ENCODE measurements around the gene AP5Z1.

AP5Z1 gene

DNA sequence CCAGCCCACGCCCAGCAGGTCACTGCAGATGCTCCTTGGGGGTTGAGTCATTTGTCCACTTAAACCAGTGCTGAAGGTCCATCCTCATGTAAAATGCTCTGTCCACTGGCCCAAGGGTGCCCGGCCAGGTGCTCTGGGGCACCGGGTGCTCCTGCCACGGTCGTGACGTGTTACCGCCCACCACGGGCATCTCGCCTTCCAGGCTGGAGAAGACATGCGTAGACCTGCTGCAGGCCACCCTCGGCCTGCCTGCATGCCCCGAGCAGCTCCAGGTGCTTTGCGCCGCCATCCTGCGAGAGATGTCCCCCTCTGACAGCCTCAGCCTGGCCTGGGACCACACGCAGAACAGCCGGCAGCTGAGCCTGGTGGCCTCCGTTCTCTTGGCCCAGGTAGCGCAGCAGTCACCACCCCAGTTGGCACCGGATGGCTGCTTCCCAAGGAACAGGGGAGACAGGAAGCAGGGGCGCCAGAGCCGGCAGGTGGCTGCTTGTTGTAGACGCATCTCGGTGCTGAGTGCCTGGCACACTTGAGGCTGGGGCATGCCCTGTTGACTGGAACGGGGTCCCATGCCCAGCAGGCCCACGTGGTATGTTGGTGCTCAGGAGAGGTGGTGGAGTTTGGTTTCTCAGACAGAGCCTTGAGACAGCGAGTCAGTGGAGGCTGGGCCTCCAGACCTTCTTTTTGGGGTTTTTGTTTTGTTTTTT, 6.1 kb downstream of the AP5Z1 start:
- peaks cover 46% of the 10 kb centered on the region for H3K36me3 Mint-ChIP-seq (ENCODE audit: insufficient read depth)
- H3K27ac Mint-ChIP-seq = no peak overlapping the region
- no peaks in the 10 kb centered on the region for H3K9me3 Mint-ChIP-seq
- no peak for ATAC-seq (replicated peaks)
- no peak for DNase-seq
- H3K4me3 Mint-ChIP-seq = no peak overlapping the region
- H3K27me3 Mint-ChIP-seq = no peaks in the 10 kb centered on the region
- H3K4me1 Mint-ChIP-seq (ENCODE audit: low read depth in 2 of 2) = peaks cover 14 to 16% of the 10 kb centered on the region in 2 donors

DNA sequence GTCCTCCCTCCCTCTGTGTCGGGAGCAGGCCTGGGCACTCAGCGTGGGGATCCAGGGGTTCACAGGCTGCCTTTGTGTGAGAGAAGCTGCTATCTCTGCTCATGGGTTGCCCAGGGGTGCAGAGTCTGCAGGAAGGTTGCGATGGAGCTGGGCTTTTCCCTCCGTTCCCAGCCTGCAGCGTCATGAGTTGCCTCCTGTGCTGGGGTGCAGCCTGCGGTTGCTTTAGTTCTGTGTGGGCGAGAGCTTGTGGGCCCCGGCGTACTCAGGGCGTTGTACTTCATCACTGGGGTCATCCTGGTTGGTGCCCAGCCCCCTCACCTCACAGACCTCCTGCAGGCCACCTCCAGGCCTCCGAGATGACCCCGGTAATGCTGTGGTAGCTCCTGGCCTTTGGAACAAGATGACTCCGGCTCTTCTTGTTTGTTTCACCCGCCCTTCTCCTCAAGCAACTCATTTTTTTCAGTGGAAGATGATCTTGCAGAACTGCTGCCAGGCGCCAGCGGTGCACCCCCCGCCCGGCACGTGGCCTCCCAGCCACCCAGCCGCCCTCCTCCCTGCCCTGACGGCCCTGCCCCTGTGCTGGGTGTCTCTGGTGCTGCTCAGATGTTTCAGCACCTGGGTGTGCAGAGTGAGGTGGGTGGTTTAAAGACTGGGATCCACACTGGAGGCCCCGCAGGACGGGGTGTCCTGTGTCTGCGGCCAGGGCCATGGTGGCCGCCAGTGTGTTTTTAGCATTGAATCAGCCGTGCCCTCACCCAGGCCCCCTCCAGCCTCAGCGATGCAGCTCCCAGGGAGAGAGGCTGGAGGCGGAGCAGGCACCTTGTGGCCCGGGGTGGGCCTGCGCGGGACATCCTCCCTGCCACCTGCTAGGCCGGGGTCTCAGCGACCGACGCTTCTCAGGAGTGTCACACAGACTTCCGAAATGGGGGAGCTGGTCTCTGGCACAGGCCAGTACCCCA, 7.2 kb downstream of the AP5Z1 start:
- no peak for ATAC-seq (replicated peaks)
- Mint-ChIP-seq H3K36me3 (ENCODE audit: insufficient read depth) (peaks cover 39% of the 10 kb centered on the region), H3K27ac (no peak overlapping the region), H3K4me1 (ENCODE audit: low read depth in 2 of 2) (peaks cover 8 to 9% of the 10 kb centered on the region in 2 donors), H3K27me3 (no peaks in the 10 kb centered on the region), H3K9me3 (no peaks in the 10 kb centered on the region), H3K4me3 (no peak overlapping the region)
- DNase-seq = no peak

DNA sequence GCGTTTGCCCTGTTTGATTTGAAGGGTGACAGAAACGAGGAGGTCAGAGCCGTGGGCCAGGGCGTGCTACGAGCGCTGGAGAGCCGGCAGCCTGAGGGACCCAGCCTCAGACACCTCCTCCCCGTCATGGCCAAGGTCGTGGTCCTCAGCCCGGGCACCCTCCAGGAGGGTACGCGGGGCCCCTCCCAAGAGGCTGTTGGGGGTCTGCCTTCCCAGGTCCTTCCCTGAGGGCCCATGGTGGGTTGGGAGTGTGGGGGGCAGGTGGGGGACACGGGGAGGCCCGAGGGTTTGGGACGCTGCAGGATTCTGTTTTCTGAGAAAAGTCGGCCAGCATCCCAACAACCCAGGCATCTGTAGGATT, 7.8 kb downstream of the AP5Z1 start:
- no peak for DNase-seq
- Mint-ChIP-seq H3K36me3 (ENCODE audit: insufficient read depth) (peaks cover 43% of the 10 kb centered on the region), H3K27ac (no peak overlapping the region), H3K9me3 (no peaks in the 10 kb centered on the region), H3K4me1 (ENCODE audit: low read depth in 2 of 2) (peaks cover 2 to 3% of the 10 kb centered on the region in 2 donors), H3K4me3 (no peak overlapping the region), H3K27me3 (no peaks in the 10 kb centered on the region)
- no peak for ATAC-seq (replicated peaks)

DNA sequence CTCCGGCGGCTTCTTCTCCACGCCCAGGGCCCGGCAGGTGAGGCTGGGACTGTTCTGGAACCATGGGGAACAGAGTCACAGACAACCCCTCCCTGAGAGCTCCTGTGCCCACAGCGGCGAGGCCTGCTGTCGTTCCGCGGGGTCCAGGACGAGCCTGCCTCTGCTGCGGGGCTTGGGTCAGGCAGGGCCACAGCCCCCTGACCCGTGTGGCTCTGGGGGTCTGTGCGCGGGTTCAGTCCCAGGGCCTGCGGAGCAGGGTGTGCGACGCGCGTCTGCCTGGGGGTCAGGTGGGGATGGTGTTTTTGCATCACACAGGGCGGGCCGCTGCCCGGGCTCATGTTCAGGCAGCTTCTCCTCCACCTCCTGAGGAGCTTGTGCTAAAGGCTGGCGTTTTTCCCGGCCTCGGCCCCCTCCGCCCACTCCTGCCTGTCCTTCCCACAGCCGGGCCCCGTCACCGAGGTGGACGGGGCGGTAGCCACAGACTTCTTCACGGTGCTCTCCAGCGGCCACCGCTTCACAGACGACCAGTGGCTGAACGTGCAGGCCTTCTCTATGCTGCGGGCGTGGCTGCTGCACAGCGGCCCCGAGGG, 8.4 kb downstream of the AP5Z1 start:
- peaks cover 0 to 3% of the 10 kb centered on the region in 2 donors for H3K4me1 Mint-ChIP-seq (ENCODE audit: low read depth in 2 of 2)
- no peak overlapping the region for H3K27ac Mint-ChIP-seq
- no peak for ATAC-seq (replicated peaks)
- H3K36me3 Mint-ChIP-seq (ENCODE audit: insufficient read depth) = peaks cover 47% of the 10 kb centered on the region
- no peak for DNase-seq
- no peaks in the 10 kb centered on the region for H3K27me3 Mint-ChIP-seq
- no peak overlapping the region for H3K4me3 Mint-ChIP-seq
- H3K9me3 Mint-ChIP-seq = no peaks in the 10 kb centered on the region

DNA sequence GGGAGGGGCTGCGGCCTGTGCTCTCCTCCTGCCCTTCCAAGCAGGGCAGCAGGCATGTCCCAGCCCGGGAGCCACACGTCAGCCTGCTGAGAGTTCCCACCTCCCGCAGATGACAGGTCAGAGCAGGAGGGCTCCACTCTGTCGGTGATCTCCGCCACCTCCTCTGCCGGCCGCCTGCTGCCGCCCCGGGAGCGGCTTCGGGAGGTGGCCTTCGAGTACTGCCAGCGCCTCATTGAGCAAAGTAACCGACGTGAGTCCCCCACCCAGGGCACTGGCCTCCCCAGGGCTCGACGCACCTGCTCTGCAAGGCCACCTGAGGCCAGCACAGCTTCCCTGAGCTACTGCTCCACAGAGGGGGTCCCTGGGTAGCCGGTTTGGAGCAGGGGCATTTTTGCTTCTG, 9.4 kb downstream of the AP5Z1 start:
- Mint-ChIP-seq H3K27me3 (no peaks in the 10 kb centered on the region), H3K4me3 (no peak overlapping the region), H3K9me3 (no peaks in the 10 kb centered on the region), H3K4me1 (ENCODE audit: low read depth in 2 of 2) (peaks cover 0 to 3% of the 10 kb centered on the region in 2 donors), H3K36me3 (ENCODE audit: insufficient read depth) (peaks cover 51% of the 10 kb centered on the region), H3K27ac (peak overlapping the region in 1 of 2 donors; percentile 8)
- ATAC-seq (replicated peaks) (no peak), DNase-seq (no peak)

DNA sequence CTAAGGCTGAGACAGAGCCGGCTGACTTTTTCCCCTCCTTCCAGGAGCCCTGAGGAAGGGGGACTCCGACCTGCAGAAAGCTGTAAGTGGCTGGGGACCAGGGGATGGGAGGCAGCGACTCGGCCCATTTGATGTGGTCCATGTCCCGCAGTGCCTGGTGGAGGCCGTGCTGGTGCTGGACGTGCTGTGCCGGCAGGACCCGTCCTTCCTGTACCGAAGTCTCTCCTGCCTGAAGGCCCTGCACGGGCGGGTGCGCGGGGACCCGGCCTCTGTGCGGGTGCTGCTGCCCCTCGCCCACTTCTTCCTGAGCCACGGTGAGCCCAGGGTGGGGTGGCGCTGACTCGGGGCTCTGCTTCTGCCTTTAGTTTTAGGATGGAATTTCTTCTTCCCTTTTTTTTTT, 9.9 kb downstream of the AP5Z1 start:
- no peak overlapping the region for H3K27ac Mint-ChIP-seq
- H3K4me3 Mint-ChIP-seq = no peak overlapping the region
- peaks cover 56% of the 10 kb centered on the region for H3K36me3 Mint-ChIP-seq (ENCODE audit: insufficient read depth)
- H3K27me3 Mint-ChIP-seq = no peaks in the 10 kb centered on the region
- ATAC-seq (replicated peaks) (no peak), DNase-seq (no peak)
- H3K4me1 Mint-ChIP-seq (ENCODE audit: low read depth in 2 of 2) = peaks cover 0 to 5% of the 10 kb centered on the region in 2 donors
- no peaks in the 10 kb centered on the region for H3K9me3 Mint-ChIP-seq

DNA sequence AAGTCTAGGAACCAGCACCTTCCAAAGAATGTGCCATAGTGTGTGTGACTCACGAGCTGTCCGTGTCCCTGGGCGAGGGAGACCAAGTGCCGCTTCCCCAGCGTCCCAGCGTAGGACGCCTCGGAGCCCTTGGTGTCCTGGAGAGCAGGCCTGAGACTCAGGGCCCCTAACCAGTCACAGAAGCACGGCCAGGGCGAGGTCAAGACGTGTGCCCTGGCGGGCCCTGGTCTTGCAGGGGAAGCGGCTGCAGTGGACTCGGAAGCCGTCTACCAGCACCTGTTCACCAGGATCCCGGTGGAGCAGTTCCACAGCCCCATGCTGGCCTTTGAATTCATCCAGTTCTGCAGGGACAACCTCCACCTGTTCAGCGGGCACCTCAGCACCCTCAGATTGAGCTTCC, 10.6 kb downstream of the AP5Z1 start:
- H3K4me3 Mint-ChIP-seq = no peak overlapping the region
- peak overlapping the region in 1 of 2 donors; percentile 20 for H3K27ac Mint-ChIP-seq
- ATAC-seq (replicated peaks) = no peak
- no peaks in the 10 kb centered on the region for H3K9me3 Mint-ChIP-seq
- peaks cover 0 to 5% of the 10 kb centered on the region in 2 donors for H3K4me1 Mint-ChIP-seq (ENCODE audit: low read depth in 2 of 2)
- no peaks in the 10 kb centered on the region for H3K27me3 Mint-ChIP-seq
- no peak for DNase-seq
- H3K36me3 Mint-ChIP-seq (ENCODE audit: insufficient read depth) = peaks cover 55% of the 10 kb centered on the region

DNA sequence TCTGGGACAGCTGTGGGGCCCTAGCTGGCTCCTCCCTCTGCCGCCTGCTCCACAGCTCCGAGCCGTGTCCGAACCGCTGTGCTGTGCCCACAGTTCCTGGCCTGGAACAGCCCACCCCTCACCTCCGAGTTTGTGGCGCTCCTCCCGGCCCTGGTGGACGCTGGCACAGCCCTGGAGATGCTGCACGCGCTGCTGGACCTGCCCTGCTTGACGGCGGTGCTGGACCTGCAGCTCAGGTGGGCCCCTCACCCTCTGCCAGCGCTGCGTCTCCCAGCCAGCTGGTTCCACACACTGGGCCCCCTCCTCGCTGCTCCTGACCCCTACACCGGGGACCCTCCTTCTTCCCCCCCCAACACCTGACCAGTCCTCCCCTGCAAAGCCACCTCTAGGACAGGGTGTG, 12.1 kb downstream of the AP5Z1 start:
- DNase-seq (no peak), ATAC-seq (replicated peaks) (no peak)
- no peaks in the 10 kb centered on the region for H3K27me3 Mint-ChIP-seq
- peak overlapping the region in 1 of 2 donors; percentile 58 for H3K27ac Mint-ChIP-seq
- peaks cover 5 to 7% of the 10 kb centered on the region in 2 donors for H3K4me1 Mint-ChIP-seq (ENCODE audit: low read depth in 2 of 2)
- no peaks in the 10 kb centered on the region for H3K9me3 Mint-ChIP-seq
- H3K36me3 Mint-ChIP-seq (ENCODE audit: insufficient read depth) = peaks cover 49% of the 10 kb centered on the region
- H3K4me3 Mint-ChIP-seq = no peak overlapping the region

DNA sequence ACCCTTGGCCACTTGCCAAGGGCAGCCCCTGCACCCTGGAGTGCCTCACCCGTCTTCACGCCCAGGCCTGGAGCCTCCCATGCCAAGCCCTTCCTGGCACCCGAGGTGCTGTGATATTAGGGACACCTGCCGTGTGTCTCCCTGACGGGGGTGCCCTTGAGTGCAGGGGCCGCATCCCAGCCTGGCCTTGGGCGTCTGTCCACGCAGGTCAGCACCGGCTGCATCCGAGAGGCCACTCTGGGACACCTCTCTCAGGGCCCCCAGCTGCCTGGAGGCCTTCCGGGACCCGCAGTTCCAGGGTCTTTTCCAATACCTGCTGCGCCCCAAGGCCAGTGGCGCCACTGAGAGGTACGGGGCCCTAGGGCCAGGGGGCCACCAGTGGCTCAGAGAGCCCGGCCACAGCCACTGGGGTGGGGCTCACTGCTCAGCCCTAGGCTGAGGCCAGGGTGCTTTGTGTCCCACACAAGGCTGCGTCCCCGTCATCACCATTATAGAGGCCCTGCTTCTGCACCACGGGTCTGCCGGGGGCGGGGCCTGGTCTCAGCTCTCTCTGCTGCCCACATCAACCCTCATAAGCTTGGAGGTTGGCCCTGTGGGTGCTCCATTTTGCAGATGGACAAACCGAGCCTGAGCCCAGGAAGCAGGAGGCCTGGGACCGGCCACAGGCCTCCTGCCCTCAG, 12.7 kb downstream of the AP5Z1 start:
- Mint-ChIP-seq H3K27me3 (no peaks in the 10 kb centered on the region), H3K4me1 (ENCODE audit: low read depth in 2 of 2) (peaks cover 5 to 7% of the 10 kb centered on the region in 2 donors), H3K9me3 (no peaks in the 10 kb centered on the region), H3K4me3 (no peak overlapping the region), H3K27ac (peak overlapping the region in 1 of 2 donors; percentile 58), H3K36me3 (ENCODE audit: insufficient read depth) (peaks cover 46% of the 10 kb centered on the region)
- ATAC-seq (replicated peaks) (no peak), DNase-seq (no peak)

DNA sequence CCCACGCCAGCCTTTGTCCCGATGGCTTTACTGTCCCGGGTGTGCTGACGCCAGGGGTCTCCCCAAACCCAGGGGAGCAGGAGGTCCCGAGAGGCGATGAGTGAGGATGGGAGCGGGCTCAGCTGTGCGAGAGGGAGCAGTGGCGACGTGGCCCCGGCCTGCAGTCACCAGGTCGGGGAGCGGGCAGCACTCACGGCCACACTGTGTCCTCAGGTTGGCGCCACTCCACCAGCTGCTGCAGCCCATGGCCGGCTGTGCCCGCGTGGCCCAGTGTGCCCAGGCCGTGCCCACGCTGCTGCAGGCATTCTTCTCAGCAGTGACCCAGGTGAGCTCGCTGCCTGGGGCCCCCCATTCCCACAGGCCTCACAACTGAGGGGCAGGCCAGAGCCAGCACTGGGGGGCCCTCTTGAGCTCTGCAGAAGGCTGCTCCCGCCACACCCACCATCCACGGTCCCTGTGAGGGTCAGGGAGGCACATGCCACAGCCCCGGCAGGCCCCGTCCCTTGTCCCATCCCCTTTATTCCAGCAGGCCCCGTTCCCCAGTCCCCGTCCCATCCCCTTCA, 13.3 kb downstream of the AP5Z1 start:
- Mint-ChIP-seq H3K27ac (peak overlapping the region in 1 of 2 donors; percentile 65), H3K36me3 (ENCODE audit: insufficient read depth) (peaks cover 44% of the 10 kb centered on the region)

DNA sequence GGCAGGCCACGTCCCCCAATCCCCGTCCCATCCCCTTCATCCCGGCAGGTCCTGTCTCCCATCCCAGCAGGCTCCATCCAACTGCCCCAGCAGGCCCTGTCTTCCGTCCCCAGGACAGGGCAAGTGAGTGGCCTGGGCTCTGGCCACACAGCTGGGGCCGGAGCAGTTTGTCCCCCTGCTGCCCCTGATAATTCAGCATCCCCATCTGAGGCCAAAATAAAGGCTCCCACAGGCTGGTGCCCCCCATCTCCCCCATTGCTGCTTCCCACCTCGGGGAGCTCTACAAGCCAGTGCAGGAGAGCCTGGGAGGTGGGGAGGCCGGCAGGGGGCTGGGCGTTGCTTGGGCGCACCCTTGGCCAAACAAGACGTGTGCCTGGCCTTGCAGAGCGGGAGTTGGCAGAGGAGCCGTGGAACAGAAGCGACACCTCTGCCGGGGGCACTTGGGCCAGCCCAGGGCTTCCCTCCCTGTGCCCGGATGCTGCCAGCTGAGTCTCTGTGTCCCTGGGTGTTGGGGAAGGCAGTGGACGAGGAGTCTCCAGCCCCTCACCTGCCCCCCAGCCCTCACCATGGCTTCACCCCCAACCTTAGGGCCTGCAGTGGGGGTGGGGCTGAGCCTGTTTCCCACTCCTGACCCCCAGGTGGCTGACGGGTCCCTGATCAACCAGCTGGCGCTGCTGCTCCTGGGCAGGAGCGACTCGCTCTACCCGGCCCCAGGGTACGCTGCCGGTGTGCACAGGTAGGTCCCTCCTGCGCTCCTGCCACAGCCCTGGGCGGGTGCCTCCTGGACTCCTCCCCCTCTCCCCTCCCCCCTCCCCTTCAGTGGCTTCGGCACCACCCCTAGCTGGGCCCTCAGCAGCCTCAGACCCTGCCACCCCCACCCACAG, 14.0 kb downstream of the AP5Z1 start:
- DNase-seq = no peak
- Mint-ChIP-seq H3K4me1 (ENCODE audit: low read depth in 2 of 2) (peaks cover 5 to 8% of the 10 kb centered on the region in 2 donors), H3K27ac (peak overlapping the region in 1 of 2 donors; percentile 65), H3K27me3 (no peaks in the 10 kb centered on the region), H3K4me3 (no peak overlapping the region), H3K36me3 (ENCODE audit: insufficient read depth) (peaks cover 44% of the 10 kb centered on the region), H3K9me3 (no peaks in the 10 kb centered on the region)
- ATAC-seq (replicated peaks) = no peak

More for the DNA sequence above, 13.3 kb downstream of the AP5Z1 start:
- Mint-ChIP-seq H3K4me1 (ENCODE audit: low read depth in 2 of 2) (peaks cover 5 to 7% of the 10 kb centered on the region in 2 donors), H3K4me3 (no peak overlapping the region), H3K27me3 (no peaks in the 10 kb centered on the region), H3K9me3 (no peaks in the 10 kb centered on the region)
- DNase-seq = no peak
- no peak for ATAC-seq (replicated peaks)

DNA sequence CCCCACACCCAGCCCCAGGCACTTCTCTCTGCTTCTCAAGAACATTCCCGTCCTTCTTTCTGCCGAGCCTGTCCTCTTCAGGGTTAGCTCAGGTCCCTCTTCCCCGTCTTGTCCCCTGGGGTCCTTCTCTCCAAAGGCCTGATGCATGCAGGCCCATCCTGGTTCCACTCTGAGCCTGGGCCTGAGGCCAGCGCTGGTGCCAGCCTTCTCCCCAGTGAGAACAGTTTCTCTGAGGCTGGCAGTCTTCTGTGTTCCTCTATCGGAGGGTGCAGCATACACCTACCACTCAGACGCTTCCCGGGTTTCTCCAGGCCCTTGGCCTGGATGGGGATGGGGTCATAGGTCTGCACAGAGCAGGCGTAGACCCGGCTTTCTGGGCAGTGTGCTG, 14.6 kb downstream of the AP5Z1 start:
- H3K4me3 Mint-ChIP-seq = no peak overlapping the region
- no peaks in the 10 kb centered on the region for H3K27me3 Mint-ChIP-seq
- H3K27ac Mint-ChIP-seq = peak overlapping the region; percentile 9 to 44
- ATAC-seq (replicated peaks) = no peak
- peaks cover 40% of the 10 kb centered on the region for H3K36me3 Mint-ChIP-seq (ENCODE audit: insufficient read depth)
- H3K9me3 Mint-ChIP-seq = no peaks in the 10 kb centered on the region
- peaks cover 5 to 10% of the 10 kb centered on the region in 2 donors for H3K4me1 Mint-ChIP-seq (ENCODE audit: low read depth in 2 of 2)
- DNase-seq = no peak

Data from effector memory CD8-positive, alpha-beta T cell (primary cell).